Measurements from ENCODE around the gene MCAM.

GRCh38 chr11:119329320-119329719 lies 12.4 kb upstream of the MCAM start:
- no peak for TF ChIP-seq CTCF (IDR thresholded peaks at IDR 0.05)
- TF ChIP-seq EZH2 (IDR thresholded peaks at IDR 0.05): no peak

Measured in neural progenitor cell (in vitro differentiated cells).